Kidney epithelial cell (primary cell): ENCODE data around the gene DERL2. TPM values are rescaled to one million over a fixed set of nuclear protein-coding genes. Genes with fewer than 3 reads are reported as not detected.
A peak's percentile ranks its signal among the peaks of the same experiment; 100 is the strongest.

Source experiments
- DNase-seq: peaks from one replicate; pipeline ENCODE4 v3.0.0-alpha.2; 2010; ENCODE audit warnings: low read depth
- H3K27me3 ChIP-seq: 2 replicates; pipeline ENCODE4 v1.6.0; 2011; ENCODE audit warnings: low read length; ENCODE audit not compliant: control insufficient read depth, insufficient read depth
- H3K36me3 ChIP-seq: 2 replicates; pipeline ENCODE4 v1.5.1; 2011; ENCODE audit warnings: low read length; ENCODE audit not compliant: control insufficient read depth, insufficient read depth
- H3K4me3 ChIP-seq: 2 replicates; pipeline ENCODE4 v1.5.1; 2011; ENCODE audit warnings: low read depth, mild to moderate bottlenecking, control low read depth, low read length
- total RNA-seq: library from RNA; depleted of rRNA; stranded (reverse); fragments of >200 nt; gene quantifications from 2 replicates; pipeline ENCODE4 v1.2.3, GENCODE V29; 2015
- TF ChIP-seq, protein P1 (sequence below): IDR thresholded peaks from 2 replicates; pipeline ENCODE4 v1.5.1; 2011; ENCODE audit warnings: mild to moderate bottlenecking, moderate library complexity, low read length, control low read depth, inconsistent platforms; ENCODE audit not compliant: insufficient read depth, poor library complexity, severe bottlenecking

DERL2 gene
- total RNA-seq, 1 donor from 2014 or later: 45.9 TPM

DNA sequence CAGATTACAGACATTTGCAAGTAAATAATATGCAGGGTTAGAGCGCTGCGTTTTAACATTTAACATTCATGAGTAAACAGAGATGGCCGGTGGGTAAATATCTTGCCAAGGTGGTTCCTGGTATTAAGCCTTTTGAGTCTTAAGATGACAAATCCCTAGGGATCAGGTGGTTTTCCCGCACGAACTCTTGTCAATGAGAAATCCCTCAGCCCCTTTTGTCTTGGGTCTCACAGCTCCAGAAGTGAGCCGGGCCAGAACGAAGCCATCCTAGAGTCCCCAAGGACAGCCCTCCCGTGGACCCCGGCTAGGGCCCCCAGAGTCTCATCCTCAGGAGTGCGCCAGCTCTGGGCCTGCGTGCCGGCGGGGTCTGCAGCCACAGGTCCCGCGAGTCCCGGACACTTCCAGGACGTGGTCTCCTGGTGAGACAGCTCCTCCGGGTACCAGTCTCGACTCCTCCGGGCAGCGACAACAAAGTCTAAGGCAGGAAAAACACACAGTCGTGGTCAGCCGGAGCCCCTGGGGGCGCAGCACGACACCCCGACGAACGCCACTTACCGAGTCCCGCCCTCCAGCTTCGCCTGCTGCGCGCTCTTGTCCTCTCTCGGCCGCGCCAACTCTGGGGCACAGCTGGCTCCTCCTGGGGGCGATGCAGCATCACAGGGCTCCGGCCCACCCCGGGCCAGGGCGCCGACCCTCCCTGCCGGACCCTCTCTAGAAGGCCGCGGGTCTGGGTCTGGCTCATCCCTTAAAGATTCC is 13.7 kb upstream of the DERL2 start:
- H3K4me3 ChIP-seq: peak overlapping the region; percentile 67
- TF ChIP-seq, protein P1, sequence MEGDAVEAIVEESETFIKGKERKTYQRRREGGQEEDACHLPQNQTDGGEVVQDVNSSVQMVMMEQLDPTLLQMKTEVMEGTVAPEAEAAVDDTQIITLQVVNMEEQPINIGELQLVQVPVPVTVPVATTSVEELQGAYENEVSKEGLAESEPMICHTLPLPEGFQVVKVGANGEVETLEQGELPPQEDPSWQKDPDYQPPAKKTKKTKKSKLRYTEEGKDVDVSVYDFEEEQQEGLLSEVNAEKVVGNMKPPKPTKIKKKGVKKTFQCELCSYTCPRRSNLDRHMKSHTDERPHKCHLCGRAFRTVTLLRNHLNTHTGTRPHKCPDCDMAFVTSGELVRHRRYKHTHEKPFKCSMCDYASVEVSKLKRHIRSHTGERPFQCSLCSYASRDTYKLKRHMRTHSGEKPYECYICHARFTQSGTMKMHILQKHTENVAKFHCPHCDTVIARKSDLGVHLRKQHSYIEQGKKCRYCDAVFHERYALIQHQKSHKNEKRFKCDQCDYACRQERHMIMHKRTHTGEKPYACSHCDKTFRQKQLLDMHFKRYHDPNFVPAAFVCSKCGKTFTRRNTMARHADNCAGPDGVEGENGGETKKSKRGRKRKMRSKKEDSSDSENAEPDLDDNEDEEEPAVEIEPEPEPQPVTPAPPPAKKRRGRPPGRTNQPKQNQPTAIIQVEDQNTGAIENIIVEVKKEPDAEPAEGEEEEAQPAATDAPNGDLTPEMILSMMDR: no peak
- DNase-seq: no peak
- H3K36me3 ChIP-seq: no peaks in the 10 kb centered on the region
- peaks cover 5% of the 10 kb centered on the region for H3K27me3 ChIP-seq

DNA sequence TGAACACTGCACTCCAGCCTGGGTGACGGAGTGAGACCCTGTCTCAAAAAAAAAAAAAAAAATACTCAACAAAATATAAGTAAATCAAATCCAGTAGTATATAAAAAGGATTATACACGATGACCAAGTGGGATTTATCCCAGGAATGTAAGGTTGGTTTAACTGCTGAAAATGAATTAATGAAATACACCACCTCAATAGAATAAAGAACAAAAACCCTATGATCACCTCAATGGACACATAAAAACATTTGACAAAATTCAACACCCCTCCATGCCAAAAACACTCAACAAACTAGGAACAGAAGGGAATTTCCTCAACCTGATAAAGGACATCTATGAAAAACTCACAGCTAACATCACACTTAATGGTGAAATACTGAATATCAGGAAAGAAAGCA is 7.0 kb upstream of the DERL2 start:
- DNase-seq: no peak
- Histone ChIP-seq H3K4me3 (no peak overlapping the region), H3K36me3 (peaks cover 3% of the 10 kb centered on the region), H3K27me3 (no peaks in the 10 kb centered on the region)
- TF ChIP-seq, protein P1: no peak

DNA sequence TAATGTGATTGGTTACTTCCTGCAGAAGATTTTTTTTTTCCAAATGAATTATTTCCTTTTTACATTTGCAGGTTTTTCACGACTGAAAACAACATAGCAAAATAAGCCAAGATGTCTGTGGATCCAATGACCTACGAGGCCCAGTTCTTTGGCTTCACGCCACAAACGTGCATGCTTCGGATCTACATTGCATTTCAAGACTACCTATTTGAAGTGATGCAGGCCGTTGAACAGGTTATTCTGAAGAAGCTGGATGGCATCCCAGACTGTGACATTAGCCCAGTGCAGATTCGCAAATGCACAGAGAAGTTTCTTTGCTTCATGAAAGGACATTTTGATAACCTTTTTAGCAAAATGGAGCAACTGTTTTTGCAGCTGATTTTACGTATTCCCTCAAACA is 2.8 kb upstream of the DERL2 start:
- peaks cover 3% of the 10 kb centered on the region for H3K36me3 ChIP-seq
- H3K4me3 ChIP-seq: no peak overlapping the region
- no peak for DNase-seq
- TF ChIP-seq, protein P1: no peak
- H3K27me3 ChIP-seq: no peaks in the 10 kb centered on the region

DNA sequence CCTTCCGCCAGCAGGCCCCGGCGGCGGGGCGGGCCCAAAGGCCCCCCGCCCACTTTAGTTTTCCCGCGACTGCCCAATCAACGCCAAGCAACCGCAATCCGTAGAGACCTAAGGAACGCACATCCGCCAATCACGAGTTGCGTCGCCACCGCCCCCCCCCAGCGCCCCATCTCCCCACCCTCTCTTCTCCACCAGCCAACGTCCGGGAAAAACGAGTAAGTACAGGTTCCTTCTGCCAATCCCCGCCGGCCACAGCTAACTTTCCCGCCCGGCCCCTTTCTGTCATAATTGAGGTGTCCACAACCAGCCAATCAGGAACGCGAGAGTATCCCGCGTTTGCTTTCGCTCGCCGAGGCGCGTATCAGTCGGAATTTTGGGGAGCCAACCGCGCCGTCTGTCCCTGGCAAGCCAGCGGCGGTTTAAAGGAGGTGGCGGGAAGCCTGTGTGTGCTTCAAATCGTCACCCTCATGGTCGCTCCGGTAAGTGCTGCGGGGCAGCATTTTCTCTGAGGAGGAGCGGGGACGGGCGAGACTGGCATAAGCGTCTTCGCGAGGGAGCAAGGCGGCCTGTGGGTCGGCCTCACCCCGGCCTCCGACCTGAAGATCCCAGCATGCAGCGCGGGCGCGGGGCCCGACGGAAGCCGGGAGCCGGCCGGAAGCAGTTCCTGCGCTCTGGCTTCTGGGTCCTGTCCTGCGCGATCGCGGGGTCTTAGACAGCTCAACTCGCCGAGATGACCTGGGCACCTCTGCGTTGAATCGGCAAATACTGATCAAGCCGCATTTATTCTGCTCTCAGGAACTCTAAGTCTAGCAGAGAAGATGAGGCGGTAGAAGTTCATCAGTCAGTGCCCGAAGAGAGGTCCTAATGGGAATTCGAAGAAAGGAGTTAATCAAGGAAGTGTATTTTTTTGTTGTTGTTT is 487 bp upstream of the DERL2 start, which contains the start of gene MIS12:
Gene MIS12 (plus strand): TSS at position 361 of the 919 bp plus-strand sequence. CDS start 2,297 bp downstream, outside the sequence.
- peak within 1 kb of the TSS; percentile 99 for H3K4me3 ChIP-seq
- DNase-seq: peak; percentile 95
- TF ChIP-seq, protein P1: no peak
- H3K27me3 ChIP-seq: no peaks in the 10 kb centered on the region
- H3K36me3 ChIP-seq: peaks cover 3% of the 10 kb centered on the region

DNA sequence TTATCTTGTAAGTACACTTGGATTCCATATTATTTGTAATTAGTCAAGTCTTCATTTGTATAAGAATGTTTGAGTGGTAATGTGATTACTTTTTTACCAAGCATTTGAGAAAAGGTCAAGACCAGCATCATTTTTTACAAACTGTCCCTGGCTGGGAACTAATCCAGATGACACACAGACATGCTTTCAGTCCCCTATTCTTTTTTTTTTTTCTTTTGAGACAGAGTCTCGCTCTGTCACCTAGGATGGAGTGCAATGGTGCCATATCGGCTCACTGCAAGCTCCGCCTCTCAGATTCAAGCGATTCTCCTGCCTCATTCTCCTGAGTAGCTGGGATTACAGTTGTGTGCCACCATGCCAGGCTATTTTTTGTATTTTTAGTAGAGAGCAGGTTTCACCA is 4.5 kb downstream of the DERL2 start:
- Histone ChIP-seq H3K4me3 (no peak overlapping the region), H3K36me3 (peaks cover 3% of the 10 kb centered on the region), H3K27me3 (no peaks in the 10 kb centered on the region)
- TF ChIP-seq, protein P1: no peak
- DNase-seq: no peak
